Stomach (tissue), 4 donors: Measurements from ENCODE around the gene GPC6.

Experiments
- EP300 ChIP-seq: sonication (generic); formaldehyde crosslinking; IDR thresholded peaks from one replicate; pipeline ENCODE4 v1.6.1; 2017; ENCODE audit warnings: antibody characterized with exemption
- TF ChIP-seq, protein P1 (sequence below), 7 experiments: fragments of 450-650 bp in 4 of 7; fragments of 200-600 bp in 3 of 7; sonication (generic) in 3 of 7; IDR thresholded peaks; one replicate each; pipeline ENCODE4 v1.5.1; 2016 to 2019; ENCODE audit warnings: antibody characterized with exemption in 7 of 7, control low read depth in 2 of 7, mild to moderate bottlenecking in 1 of 7

DNA sequence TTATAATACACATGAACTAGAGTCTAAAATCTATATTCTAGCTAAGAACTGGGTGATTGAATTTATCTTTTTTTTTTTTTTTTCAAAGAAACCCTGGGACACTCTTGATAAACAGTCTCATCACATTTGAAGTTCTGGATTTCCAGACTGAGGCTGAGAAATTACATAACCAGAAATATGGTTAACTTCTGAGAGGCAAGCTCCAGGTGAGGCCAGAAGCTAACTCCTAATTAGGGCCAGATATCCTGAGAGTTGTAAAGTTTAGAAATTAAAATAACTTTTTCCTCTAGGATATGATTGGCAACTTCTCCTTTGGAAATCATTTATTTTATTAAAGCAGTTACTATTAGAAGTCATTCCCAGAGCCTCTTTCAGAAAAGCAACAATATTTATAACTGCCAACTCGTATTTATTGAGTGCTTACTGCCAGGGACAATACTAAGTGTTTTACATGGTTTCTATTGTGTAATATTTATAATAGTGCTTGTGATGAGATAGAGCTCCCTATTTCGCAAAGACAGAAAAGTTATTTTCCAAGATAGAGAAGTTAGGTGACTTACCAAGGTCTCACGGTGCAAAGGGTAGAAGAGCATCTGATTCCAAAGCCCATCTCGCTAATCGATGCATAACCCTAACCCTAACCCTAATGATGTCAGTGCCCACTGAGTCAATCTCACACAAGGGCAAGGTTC lies 1065.2 kb downstream of the GPC6 start:
- TF ChIP-seq EP300: no peak
- TF ChIP-seq, protein P1, sequence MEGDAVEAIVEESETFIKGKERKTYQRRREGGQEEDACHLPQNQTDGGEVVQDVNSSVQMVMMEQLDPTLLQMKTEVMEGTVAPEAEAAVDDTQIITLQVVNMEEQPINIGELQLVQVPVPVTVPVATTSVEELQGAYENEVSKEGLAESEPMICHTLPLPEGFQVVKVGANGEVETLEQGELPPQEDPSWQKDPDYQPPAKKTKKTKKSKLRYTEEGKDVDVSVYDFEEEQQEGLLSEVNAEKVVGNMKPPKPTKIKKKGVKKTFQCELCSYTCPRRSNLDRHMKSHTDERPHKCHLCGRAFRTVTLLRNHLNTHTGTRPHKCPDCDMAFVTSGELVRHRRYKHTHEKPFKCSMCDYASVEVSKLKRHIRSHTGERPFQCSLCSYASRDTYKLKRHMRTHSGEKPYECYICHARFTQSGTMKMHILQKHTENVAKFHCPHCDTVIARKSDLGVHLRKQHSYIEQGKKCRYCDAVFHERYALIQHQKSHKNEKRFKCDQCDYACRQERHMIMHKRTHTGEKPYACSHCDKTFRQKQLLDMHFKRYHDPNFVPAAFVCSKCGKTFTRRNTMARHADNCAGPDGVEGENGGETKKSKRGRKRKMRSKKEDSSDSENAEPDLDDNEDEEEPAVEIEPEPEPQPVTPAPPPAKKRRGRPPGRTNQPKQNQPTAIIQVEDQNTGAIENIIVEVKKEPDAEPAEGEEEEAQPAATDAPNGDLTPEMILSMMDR (IDR thresholded peaks at IDR 0.05): no peak
